Measurements from ENCODE around the gene NUDT11.
"Not testable (repeated sequence)": the region's sequence is repeated elsewhere in the genome, so short reads cannot be mapped to it uniquely, and the experiment has no call there.

GRCh38 chrX:51495701-51496488 lies 497 bp downstream of the NUDT11 start:
- not testable (repeated sequence) for TF ChIP-seq POLR2A, CTCF (IDR thresholded peaks at IDR 0.05)
